Pancreas (tissue), 10 donors: ENCODE measurements around the gene LRRC74B. TPM values are rescaled to one million over a fixed set of nuclear protein-coding genes. Genes with fewer than 3 reads are reported as not detected.

ENCODE experiments used
- ATAC-seq, 4 donors: fragments of 200-7000 bp; cut with Tn5 transposase; one replicate each; pipeline versions ENCODE4 v1.8.0 to v1.9.1; 2020; ENCODE audit warnings: mild to moderate bottlenecking in 4 of 4, moderate library complexity in 4 of 4
- DNase-seq, 6 donors: peaks; one replicate each; pipeline ENCODE4 v3.0.0-alpha.2; 2020
- FAIRE-seq: peaks from 2 replicates; lab custom pipeline; 2012; peaks lifted over from hg19 to GRCh38; lab: Jason Lieb, UNC
- H3K27ac ChIP-seq, 4 donors: fragments of 200-600 bp; sonication (generic); 1 replicate in 3 of 4; 2 replicates in 1 of 4; pipeline versions ENCODE4 v1.5.0 to v1.8.0; 2020
- H3K27me3 ChIP-seq, 4 donors: fragments of 200-600 bp; one replicate each; pipeline ENCODE4 v1.8.0; 2021
- H3K36me3 ChIP-seq, 3 donors: fragments of 200-600 bp; sonication (generic) in 1 of 3; one replicate each; pipeline versions ENCODE4 v1.5.0 to v1.8.0; 2020 to 2021
- H3K4me1 ChIP-seq, 3 donors: fragments of 200-600 bp; one replicate each; pipeline ENCODE4 v1.8.0; 2021
- H3K4me3 ChIP-seq, 4 donors: fragments of 200-600 bp; sonication (generic) in 2 of 4; one replicate each; pipeline versions ENCODE4 v1.5.0 to v1.8.0; 2020 to 2021
- H3K9me3 ChIP-seq, 4 donors: fragments of 200-600 bp; one replicate each; pipeline ENCODE4 v1.8.0; 2021
- WGBS, 2 donors: extraction: QIAGEN DNeasy Blood & Tissue Kit; methylation state at CpG; one replicate each; pipeline ENCODE4 v1.1.7; 2013; 5-methylcytosine and 5-hydroxymethylcytosine counted together
- intact Hi-C, 3 donors: fragments of 100-400 bp; cut with DNase I; formaldehyde crosslinking; loops; one replicate each; pipeline versions ENCODE4 v1.11.1 to v1.14.2; 2022
- microRNA-seq, 2 donors: library from miRNA; unstranded; fragments of <30 nt; microRNA quantifications; one replicate each; pipeline versions ENCODE4 to v1.1.0, GENCODE V29; 2019 to 2020
- polyA plus RNA-seq, 2 donors: library from polyadenylated mRNA; stranded (reverse); fragments of 200-250 nt; gene quantifications; one replicate each; pipeline ENCODE4 v1.2.3, GENCODE V29; 2013
- total RNA-seq, 6 donors: library from RNA; stranded (reverse); fragmentation: NEBNext Ultra II Directional in 4 of 6; extraction: Animal tissue kit (Norgen Biotek cat#: 25700) in 4 of 6; gene quantifications; one replicate each; pipeline versions ENCODE4 v1.2.1 to v1.2.4, GENCODE V29; 2021 to 2023
- TF ChIP-seq, protein P1 (sequence below), 4 donors: fragments of 200-600 bp; sonication (generic) in 3 of 4; IDR thresholded peaks; one replicate each; pipeline versions ENCODE4 v1.5.0 to v1.8.0; 2021; ENCODE audit warnings: antibody characterized with exemption in 4 of 4
- donor health status: healthy with polysubstance abuse.
- donor health status: DM: no; HTN: no; CAD: no; lungs with moderate emphysema.
- donor health status: DM: no; HTN: no; CAD: no.
- donor health status: control.
- donor health status: control.
- donor health status: Bipolar disorder and iron deficiency.
- donor health status: DM: yes; HTN: yes; CAD: no.
- donor health status: DM: no; HTN: no; CAD: no.
- donor health status: DM: no; HTN: no; CAD: no.
- donor health status: DM: yes; HTN: yes; CAD: no.

LRRC74B gene
- total and polyA plus RNA-seq, 8 donors = 0.05 TPM; not detected in 7

DNA sequence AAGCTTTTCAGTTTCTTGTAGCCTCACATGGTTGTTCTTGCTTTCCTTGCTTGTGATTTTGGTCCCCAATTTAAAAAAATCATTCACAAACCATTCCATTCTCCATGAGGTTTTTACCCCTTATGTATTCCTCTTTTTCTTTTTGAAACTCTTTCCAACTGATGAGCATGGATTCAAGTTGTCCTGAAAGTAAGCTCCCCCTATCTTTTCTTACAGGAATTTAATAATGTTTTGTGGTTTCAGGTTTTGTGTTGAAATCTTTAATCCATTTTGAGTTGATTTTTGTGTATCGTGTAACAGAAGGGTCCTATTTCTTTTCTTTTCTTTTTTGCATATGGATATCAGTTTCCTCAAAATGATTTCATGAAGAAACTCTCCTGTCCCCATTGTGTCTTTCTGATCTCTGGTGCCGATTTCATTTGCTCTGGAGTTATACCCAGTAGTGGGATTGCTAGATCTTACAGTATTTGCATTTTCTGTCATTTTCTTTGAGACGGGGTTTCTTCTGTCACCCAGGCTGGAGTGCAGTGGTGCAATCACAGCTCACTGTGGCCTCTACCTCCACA, 58.5 kb downstream of the LRRC74B start:
- TF ChIP-seq, protein P1, sequence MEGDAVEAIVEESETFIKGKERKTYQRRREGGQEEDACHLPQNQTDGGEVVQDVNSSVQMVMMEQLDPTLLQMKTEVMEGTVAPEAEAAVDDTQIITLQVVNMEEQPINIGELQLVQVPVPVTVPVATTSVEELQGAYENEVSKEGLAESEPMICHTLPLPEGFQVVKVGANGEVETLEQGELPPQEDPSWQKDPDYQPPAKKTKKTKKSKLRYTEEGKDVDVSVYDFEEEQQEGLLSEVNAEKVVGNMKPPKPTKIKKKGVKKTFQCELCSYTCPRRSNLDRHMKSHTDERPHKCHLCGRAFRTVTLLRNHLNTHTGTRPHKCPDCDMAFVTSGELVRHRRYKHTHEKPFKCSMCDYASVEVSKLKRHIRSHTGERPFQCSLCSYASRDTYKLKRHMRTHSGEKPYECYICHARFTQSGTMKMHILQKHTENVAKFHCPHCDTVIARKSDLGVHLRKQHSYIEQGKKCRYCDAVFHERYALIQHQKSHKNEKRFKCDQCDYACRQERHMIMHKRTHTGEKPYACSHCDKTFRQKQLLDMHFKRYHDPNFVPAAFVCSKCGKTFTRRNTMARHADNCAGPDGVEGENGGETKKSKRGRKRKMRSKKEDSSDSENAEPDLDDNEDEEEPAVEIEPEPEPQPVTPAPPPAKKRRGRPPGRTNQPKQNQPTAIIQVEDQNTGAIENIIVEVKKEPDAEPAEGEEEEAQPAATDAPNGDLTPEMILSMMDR (IDR thresholded peaks at IDR 0.05) = no peak
- no peak for FAIRE-seq
- Histone ChIP-seq H3K27ac (no peak overlapping the region), H3K4me3 (no peak overlapping the region), H3K36me3 (no peaks in the 10 kb centered on the region), H3K27me3 (peaks cover 0 to 4% (median 0%) of the 10 kb centered on the region in 4 donors), H3K9me3 (no peaks in the 10 kb centered on the region), H3K4me1 (no peaks in the 10 kb centered on the region)
- intact Hi-C loops = no loop called here
- no peak for DNase-seq
- 79 to 83% methylated on average over 3 of the region's 3 CpGs for WGBS, 2 donors
- no peak for ATAC-seq

DNA sequence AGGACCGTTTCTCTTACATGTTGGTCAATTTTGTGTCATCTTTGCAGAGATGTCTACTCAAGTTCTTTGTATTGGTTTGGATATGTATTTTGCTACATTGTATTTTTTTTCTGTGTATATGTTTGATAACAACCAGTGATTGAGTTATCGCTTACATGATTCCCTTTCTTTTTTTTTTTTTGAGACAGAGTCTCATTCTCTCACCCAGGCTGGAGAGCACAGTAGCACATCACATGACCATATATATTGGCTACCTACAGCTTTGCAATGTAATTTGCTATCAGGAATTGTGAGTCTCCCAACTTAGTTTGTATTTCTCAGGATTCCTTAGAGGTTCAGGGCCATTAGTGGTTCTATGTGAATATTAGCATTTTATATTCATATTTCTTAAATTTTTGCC, 59.5 kb downstream of the LRRC74B start:
- ATAC-seq (no peak), FAIRE-seq (no peak), DNase-seq (no peak)
- Histone ChIP-seq H3K4me1 (no peaks in the 10 kb centered on the region), H3K4me3 (no peak overlapping the region), H3K9me3 (no peaks in the 10 kb centered on the region), H3K27ac (no peak overlapping the region), H3K27me3 (peaks cover 0 to 4% (median 0%) of the 10 kb centered on the region in 4 donors), H3K36me3 (no peaks in the 10 kb centered on the region)
- intact Hi-C loops = no loop called here
- WGBS, 2 donors = 65 to 84% methylated on average over 2 of the region's 2 CpGs
- TF ChIP-seq, protein P1 (IDR thresholded peaks at IDR 0.05) = no peak

DNA sequence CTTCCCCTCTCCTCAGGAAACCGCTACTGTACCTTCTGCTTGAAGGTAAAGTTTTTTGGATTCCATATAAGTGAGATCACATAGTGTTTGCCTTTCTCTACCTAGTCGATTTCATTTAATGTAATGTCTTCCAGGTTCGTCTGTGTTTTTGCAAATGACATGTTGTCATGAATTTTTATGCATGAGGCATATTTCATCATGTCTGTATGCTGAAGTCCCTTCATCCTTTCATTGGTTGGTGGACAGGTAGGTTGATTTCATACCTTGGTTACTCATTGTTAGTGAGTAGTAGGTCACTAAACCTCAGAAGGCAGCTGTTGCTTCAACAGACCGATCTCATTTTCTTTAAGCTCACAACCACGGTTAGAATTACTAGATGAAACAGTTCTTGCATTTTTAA, 60.3 kb downstream of the LRRC74B start:
- DNase-seq (no peak), ATAC-seq (no peak), FAIRE-seq (no peak)
- H3K9me3 ChIP-seq = no peaks in the 10 kb centered on the region
- TF ChIP-seq, protein P1 (IDR thresholded peaks at IDR 0.05) = no peak
- H3K4me3 ChIP-seq = no peak overlapping the region
- no peaks in the 10 kb centered on the region for H3K36me3 ChIP-seq
- intact Hi-C loops = no loop called here
- 54 to 56% methylated on average over 5 of the region's 5 CpGs for WGBS, 2 donors
- H3K4me1 ChIP-seq = no peaks in the 10 kb centered on the region
- peaks cover 0 to 4% (median 0%) of the 10 kb centered on the region in 4 donors for H3K27me3 ChIP-seq
- no peak overlapping the region for H3K27ac ChIP-seq

- H3K4me3 ChIP-seq = no peak overlapping the region
- no peaks in the 10 kb centered on the region for H3K36me3 ChIP-seq
- ATAC-seq = no peak
- H3K9me3 ChIP-seq = no peaks in the 10 kb centered on the region
- 73 to 77% methylated on average over 4 of the region's 4 CpGs for WGBS, 2 donors
- no peak for DNase-seq
- no peaks in the 10 kb centered on the region for H3K4me1 ChIP-seq
- H3K27ac ChIP-seq = no peak overlapping the region
- TF ChIP-seq, protein P1 (IDR thresholded peaks at IDR 0.05) = no peak
- intact Hi-C loops = no loop called here
- H3K27me3 ChIP-seq = peaks cover 0 to 4% (median 0%) of the 10 kb centered on the region in 4 donors
- no peak for FAIRE-seq
Measured at GRCh38 chr22:21108379-21109115, 62.8 kb downstream of the LRRC74B start.

Small RNA genes within 50 kb of the gene (microRNA-seq; reads per million reads assigned to microRNA genes)
- 0 reads per million in 2 donors for gene MIR649

Other genes with a start within 250 kb of the LRRC74B start
- 10 to 100 TPM; 23.6 to 45.2 (median 31.4) TPM for gene PI4KA, start 187.1 kb upstream of the LRRC74B start, total RNA-seq
- 10 to 100 TPM; 36.9 to 46.6 TPM for gene PI4KA, start 187.1 kb upstream of the LRRC74B start, polyA plus RNA-seq
- 10 to 100 TPM; 10.3 to 16.1 (median 12.8) TPM for gene SNAP29, start 186.9 kb upstream of the LRRC74B start, total RNA-seq
- gene SNAP29, start 186.9 kb upstream of the LRRC74B start, polyA plus RNA-seq = 1 to 10 TPM; 6.6 to 8.9 TPM
- gene CRKL, start 128.5 kb upstream of the LRRC74B start, total RNA-seq = 10 to 100 TPM; 15.8 to 29.4 (median 20.9) TPM
- 10 to 100 TPM in 1 of 2 donors, 1 to 10 TPM in 1; 9.1 to 13.3 TPM for gene CRKL, start 128.5 kb upstream of the LRRC74B start, polyA plus RNA-seq
- 1 to 10 TPM in 4 of 6 donors, under 1 TPM in 2; 0.63 to 2.3 (median 1.1) TPM for gene AIFM3, start 78.7 kb upstream of the LRRC74B start, total RNA-seq
- gene AIFM3, start 78.7 kb upstream of the LRRC74B start, polyA plus RNA-seq = 1 to 10 TPM; 1.4 to 4.5 TPM
- 10 to 100 TPM; 15.0 to 42.0 (median 21.8) TPM for gene LZTR1, start 63.6 kb upstream of the LRRC74B start, total RNA-seq
- 10 to 100 TPM; 53.4 to 56.2 TPM for gene LZTR1, start 63.6 kb upstream of the LRRC74B start, polyA plus RNA-seq
- gene THAP7, start 43.8 kb upstream of the LRRC74B start, total RNA-seq = 10 to 100 TPM in 5 of 6 donors, 1 to 10 TPM in 1; 9.0 to 16.0 (median 13.0) TPM
- gene THAP7, start 43.8 kb upstream of the LRRC74B start, polyA plus RNA-seq = 10 to 100 TPM; 52.1 to 54.9 TPM
- gene P2RX6, start 30.8 kb upstream of the LRRC74B start, total RNA-seq = under 1 TPM in 5 of 6 donors, not detected in 1; 0.09 to 0.40 (median 0.37) TPM
- 1 to 10 TPM in 1 of 2 donors, under 1 TPM in 1; 0.57 to 2.9 TPM for gene P2RX6, start 30.8 kb upstream of the LRRC74B start, polyA plus RNA-seq
- gene SLC7A4, start 13.4 kb upstream of the LRRC74B start, total RNA-seq = under 1 TPM in 5 of 6 donors, not detected in 1; 0.09 to 0.28 (median 0.18) TPM
- gene SLC7A4, start 13.4 kb upstream of the LRRC74B start, polyA plus RNA-seq = 1 to 10 TPM in 1 of 2 donors, under 1 TPM in 1; 0.68 to 1.4 TPM